Measurements from ENCODE around the gene TEKT1.

DNA sequence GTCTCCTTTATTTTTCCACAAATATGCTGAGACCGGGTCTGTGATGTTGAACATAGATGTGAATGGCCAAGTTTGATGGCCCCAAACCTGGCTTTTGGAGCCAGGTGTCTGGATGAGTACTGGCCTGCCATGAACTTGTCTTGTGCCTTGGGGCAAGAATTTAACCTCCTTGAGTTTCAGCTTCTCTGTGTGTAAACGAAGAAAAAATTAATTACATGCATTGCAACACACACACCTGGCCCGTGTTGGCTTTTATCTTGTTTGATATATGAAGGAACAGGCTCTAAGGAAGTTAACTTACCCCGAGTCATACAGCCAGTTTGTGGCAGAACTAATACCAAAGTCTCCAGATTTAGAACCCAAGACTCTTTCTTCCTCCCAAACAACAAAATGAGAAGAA lies 42.4 kb downstream of the TEKT1 start:
- TF ChIP-seq EZH2phosphoT487 (IDR thresholded peaks at IDR 0.05; ENCODE audit: borderline replicate concordance, low read depth, low read length) = no peak
- TF ChIP-seq, protein P1, sequence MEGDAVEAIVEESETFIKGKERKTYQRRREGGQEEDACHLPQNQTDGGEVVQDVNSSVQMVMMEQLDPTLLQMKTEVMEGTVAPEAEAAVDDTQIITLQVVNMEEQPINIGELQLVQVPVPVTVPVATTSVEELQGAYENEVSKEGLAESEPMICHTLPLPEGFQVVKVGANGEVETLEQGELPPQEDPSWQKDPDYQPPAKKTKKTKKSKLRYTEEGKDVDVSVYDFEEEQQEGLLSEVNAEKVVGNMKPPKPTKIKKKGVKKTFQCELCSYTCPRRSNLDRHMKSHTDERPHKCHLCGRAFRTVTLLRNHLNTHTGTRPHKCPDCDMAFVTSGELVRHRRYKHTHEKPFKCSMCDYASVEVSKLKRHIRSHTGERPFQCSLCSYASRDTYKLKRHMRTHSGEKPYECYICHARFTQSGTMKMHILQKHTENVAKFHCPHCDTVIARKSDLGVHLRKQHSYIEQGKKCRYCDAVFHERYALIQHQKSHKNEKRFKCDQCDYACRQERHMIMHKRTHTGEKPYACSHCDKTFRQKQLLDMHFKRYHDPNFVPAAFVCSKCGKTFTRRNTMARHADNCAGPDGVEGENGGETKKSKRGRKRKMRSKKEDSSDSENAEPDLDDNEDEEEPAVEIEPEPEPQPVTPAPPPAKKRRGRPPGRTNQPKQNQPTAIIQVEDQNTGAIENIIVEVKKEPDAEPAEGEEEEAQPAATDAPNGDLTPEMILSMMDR (conservative IDR thresholded peaks at IDR 0.05; ENCODE audit: low read length) = no peak

Data from OCI-LY7 (cell line).